Measurements from ENCODE around the gene SLITRK3.

SLITRK3 gene

GRCh38 chr3:165206454-165207266 is 10.5 kb upstream of the SLITRK3 start:
- peak; percentile 91 for DNase-seq
- Histone ChIP-seq H3K9me3 (replicated peaks; ENCODE audit: insufficient read depth, low read length) (no peaks in the 10 kb centered on the region), H3K27ac (ENCODE audit: low read length) (no peak overlapping the region), H3K9ac (ENCODE audit: low read length) (no peak overlapping the region), H2AFZ (ENCODE audit: low read length) (peak overlapping the region; percentile 53), H3K4me2 (ENCODE audit: low read depth, low read length) (peak overlapping the region; percentile 64), H3F3A (ENCODE audit: insufficient read depth, low read length) (no peaks in the 10 kb centered on the region), H3K4me3 (ENCODE audit: low read length) (peak overlapping the region; percentile 54), H3K9me2 (replicated peaks; ENCODE audit: insufficient read depth, low read length) (no peaks in the 10 kb centered on the region), H3K36me3 (replicated peaks; ENCODE audit: insufficient read depth, low read length) (no peaks in the 10 kb centered on the region), H4K20me1 (ENCODE audit: insufficient read depth, low read length) (no peaks in the 10 kb centered on the region), H3K4me1 (ENCODE audit: low read length) (no peaks in the 10 kb centered on the region), H3K27me3 (replicated peaks; ENCODE audit: insufficient read depth, low read length) (no peaks in the 10 kb centered on the region), H3K79me2 (ENCODE audit: low read length) (no peaks in the 10 kb centered on the region)
- no peak for TF ChIP-seq EZH2phosphoT487 (IDR thresholded peaks at IDR 0.05; ENCODE audit: low read length)
- peak; percentile 100 for TF ChIP-seq CTCF (IDR thresholded peaks at IDR 0.05; ENCODE audit: low read length)

- Histone ChIP-seq H3F3A (ENCODE audit: insufficient read depth, low read length) (no peaks in the 10 kb centered on the region), H3K27me3 (replicated peaks; ENCODE audit: insufficient read depth, low read length) (no peaks in the 10 kb centered on the region), H3K79me2 (ENCODE audit: low read length) (no peaks in the 10 kb centered on the region), H3K27ac (ENCODE audit: low read length) (no peak overlapping the region), H3K4me2 (ENCODE audit: low read depth, low read length) (no peak overlapping the region), H4K20me1 (ENCODE audit: insufficient read depth, low read length) (no peaks in the 10 kb centered on the region), H3K9me3 (replicated peaks; ENCODE audit: insufficient read depth, low read length) (no peaks in the 10 kb centered on the region), H3K36me3 (replicated peaks; ENCODE audit: insufficient read depth, low read length) (no peaks in the 10 kb centered on the region), H2AFZ (ENCODE audit: low read length) (no peak overlapping the region), H3K4me3 (ENCODE audit: low read length) (no peak overlapping the region), H3K4me1 (ENCODE audit: low read length) (no peaks in the 10 kb centered on the region), H3K9me2 (replicated peaks; ENCODE audit: insufficient read depth, low read length) (no peaks in the 10 kb centered on the region), H3K9ac (ENCODE audit: low read length) (no peak overlapping the region)
- TF ChIP-seq EZH2phosphoT487 (IDR thresholded peaks at IDR 0.05; ENCODE audit: low read length) (no peak), CTCF (IDR thresholded peaks at IDR 0.05; ENCODE audit: low read length) (no peak), EZH2 (optimal IDR thresholded peaks at IDR 0.05; ENCODE audit: low read depth, low read length) (no peak)
- DNase-seq = no peak
Observed at GRCh38 chr3:165204445-165204844, 8.3 kb upstream of the SLITRK3 start.

- no peaks in the 10 kb centered on the region for H3K9me3 ChIP-seq (replicated peaks; ENCODE audit: insufficient read depth, low read length)
- no peak overlapping the region for H3K9ac ChIP-seq (ENCODE audit: low read length)
- no peak overlapping the region for H3K4me3 ChIP-seq (ENCODE audit: low read length)
- DNase-seq = no peak
- no peak for TF ChIP-seq EZH2 (optimal IDR thresholded peaks at IDR 0.05; ENCODE audit: low read depth, low read length)
- no peak for TF ChIP-seq EZH2phosphoT487 (IDR thresholded peaks at IDR 0.05; ENCODE audit: low read length)
- no peak for TF ChIP-seq CTCF (IDR thresholded peaks at IDR 0.05; ENCODE audit: low read length)
- H4K20me1 ChIP-seq (ENCODE audit: insufficient read depth, low read length) = no peaks in the 10 kb centered on the region
- no peak overlapping the region for H2AFZ ChIP-seq (ENCODE audit: low read length)
- H3K9me2 ChIP-seq (replicated peaks; ENCODE audit: insufficient read depth, low read length) = no peaks in the 10 kb centered on the region
- no peaks in the 10 kb centered on the region for H3F3A ChIP-seq (ENCODE audit: insufficient read depth, low read length)
- H3K27ac ChIP-seq (ENCODE audit: low read length) = no peak overlapping the region
- no peaks in the 10 kb centered on the region for H3K4me1 ChIP-seq (ENCODE audit: low read length)
- no peaks in the 10 kb centered on the region for H3K36me3 ChIP-seq (replicated peaks; ENCODE audit: insufficient read depth, low read length)
- no peak overlapping the region for H3K4me2 ChIP-seq (ENCODE audit: low read depth, low read length)
- H3K79me2 ChIP-seq (ENCODE audit: low read length) = no peaks in the 10 kb centered on the region
- H3K27me3 ChIP-seq (replicated peaks; ENCODE audit: insufficient read depth, low read length) = no peaks in the 10 kb centered on the region
Observed at GRCh38 chr3:165202995-165203394, 6.8 kb upstream of the SLITRK3 start.
